ENCODE data around the gene ZNF226.
"Not testable (repeated sequence)": the region's sequence is repeated elsewhere in the genome, so short reads cannot be mapped to it uniquely, and the experiment has no call there.

ZNF226 gene

GRCh38 chr19:44212866-44213346 lies 48.0 kb downstream of the ZNF226 start:
- FAIRE-seq, result no peak

GRCh38 chr19:44219926-44220325 lies 55.0 kb downstream of the ZNF226 start:
- not testable (repeated sequence) for FAIRE-seq

GRCh38 chr19:44220761-44221160 lies 55.9 kb downstream of the ZNF226 start:
- not testable (repeated sequence) for FAIRE-seq

GRCh38 chr19:44221291-44221690 lies 56.4 kb downstream of the ZNF226 start:
- FAIRE-seq, result not testable (repeated sequence)

Measured in TTC549 (cell line).